ENCODE results near the gene CLPTM1L. TPM values are rescaled to one million over a fixed set of nuclear protein-coding genes. Genes with fewer than 3 reads are reported as not detected.

Gene CLPTM1L
- total RNA-seq, 4 donors from 2014 or later = 78.0 to 143 (median 104) TPM

DNA sequence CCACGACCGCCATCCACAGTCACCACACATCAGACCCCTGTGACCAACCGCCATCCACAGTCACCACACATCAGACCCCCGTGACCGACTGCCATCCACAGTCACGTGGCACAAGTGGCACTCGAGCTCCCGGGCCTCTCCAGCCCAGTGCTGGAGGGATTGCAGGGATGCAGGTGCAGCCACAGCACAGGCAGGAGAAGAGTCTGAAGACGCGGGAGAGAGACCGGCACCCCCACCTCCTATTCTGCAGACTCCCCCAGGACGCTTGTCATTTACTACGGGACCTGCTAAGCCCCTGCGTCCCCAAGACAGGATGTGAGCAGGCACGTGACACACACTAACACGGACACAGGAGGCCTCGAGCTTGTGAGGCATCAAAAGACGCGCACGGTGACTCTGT is 71.2 kb downstream of the CLPTM1L start:
- no peak for DNase-seq
- no peaks in the 10 kb centered on the region for H3K9me3 ChIP-seq
- WGBS, 2 donors (ENCODE audit: low coverage in 1 of 2) = 93 to 97% methylated on average over 12 to 20 of the region's 20 CpGs
- no peaks in the 10 kb centered on the region for H3K4me1 ChIP-seq
- TF ChIP-seq, protein P1, sequence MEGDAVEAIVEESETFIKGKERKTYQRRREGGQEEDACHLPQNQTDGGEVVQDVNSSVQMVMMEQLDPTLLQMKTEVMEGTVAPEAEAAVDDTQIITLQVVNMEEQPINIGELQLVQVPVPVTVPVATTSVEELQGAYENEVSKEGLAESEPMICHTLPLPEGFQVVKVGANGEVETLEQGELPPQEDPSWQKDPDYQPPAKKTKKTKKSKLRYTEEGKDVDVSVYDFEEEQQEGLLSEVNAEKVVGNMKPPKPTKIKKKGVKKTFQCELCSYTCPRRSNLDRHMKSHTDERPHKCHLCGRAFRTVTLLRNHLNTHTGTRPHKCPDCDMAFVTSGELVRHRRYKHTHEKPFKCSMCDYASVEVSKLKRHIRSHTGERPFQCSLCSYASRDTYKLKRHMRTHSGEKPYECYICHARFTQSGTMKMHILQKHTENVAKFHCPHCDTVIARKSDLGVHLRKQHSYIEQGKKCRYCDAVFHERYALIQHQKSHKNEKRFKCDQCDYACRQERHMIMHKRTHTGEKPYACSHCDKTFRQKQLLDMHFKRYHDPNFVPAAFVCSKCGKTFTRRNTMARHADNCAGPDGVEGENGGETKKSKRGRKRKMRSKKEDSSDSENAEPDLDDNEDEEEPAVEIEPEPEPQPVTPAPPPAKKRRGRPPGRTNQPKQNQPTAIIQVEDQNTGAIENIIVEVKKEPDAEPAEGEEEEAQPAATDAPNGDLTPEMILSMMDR (IDR thresholded peaks at IDR 0.05) = no peak
- no peak for TF ChIP-seq POLR2A (IDR thresholded peaks at IDR 0.05)
- TF ChIP-seq POLR2AphosphoS5 (IDR thresholded peaks at IDR 0.05) = no peak
- TF ChIP-seq EP300 (IDR thresholded peaks at IDR 0.05; ENCODE audit: low read depth) = no peak
- H3K36me3 ChIP-seq = no peaks in the 10 kb centered on the region
- no peak overlapping the region for H3K27ac ChIP-seq
- intact Hi-C loops (cut with DNase I; ENCODE audit: low total_unique reads) (no loop called here), in situ Hi-C loops (cut with MboI; ENCODE audit: low pct_ligation_motif_present in 1 of 4, low pct_unique_long_range_greater_than_20kb in 1 of 4, low sequenced_read_pairs in 3 of 4) (no loop called here)
- no peaks in the 10 kb centered on the region for H3K27me3 ChIP-seq
- H3K4me3 ChIP-seq = no peak overlapping the region

DNA sequence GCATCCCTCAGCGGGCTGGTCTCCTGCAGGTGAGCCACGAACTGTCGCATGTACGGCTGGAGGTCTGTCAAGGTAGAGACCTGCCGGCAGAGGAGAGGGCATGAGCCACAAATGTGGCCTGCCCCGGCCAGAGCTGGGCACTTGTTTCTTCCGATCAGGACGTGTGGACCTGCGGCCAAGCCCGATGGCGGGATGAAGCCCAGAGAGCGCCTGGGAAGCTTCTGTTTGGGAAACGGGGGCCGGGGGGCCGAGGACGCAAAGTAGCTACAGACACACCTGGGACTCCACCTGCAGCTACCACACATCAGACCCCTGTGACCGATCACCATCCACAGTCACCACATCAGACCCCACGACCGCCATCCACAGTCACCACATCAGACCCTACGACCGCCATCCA is 72.7 kb downstream of the CLPTM1L start:
- no peak overlapping the region for H3K4me3 ChIP-seq
- H3K36me3 ChIP-seq = no peaks in the 10 kb centered on the region
- intact Hi-C loops (cut with DNase I; ENCODE audit: low total_unique reads) (no loop called here), in situ Hi-C loops (cut with MboI; ENCODE audit: low pct_ligation_motif_present in 1 of 4, low pct_unique_long_range_greater_than_20kb in 1 of 4, low sequenced_read_pairs in 3 of 4) (no loop called here)
- no peak for DNase-seq
- 96% methylated on average over 19 of the region's 21 CpGs; no CpG with 5 or more reads in 1 of the 2 donors for WGBS, 2 donors (ENCODE audit: low coverage in 1 of 2)
- no peak for TF ChIP-seq EP300 (IDR thresholded peaks at IDR 0.05; ENCODE audit: low read depth)
- TF ChIP-seq POLR2A (IDR thresholded peaks at IDR 0.05) = no peak
- TF ChIP-seq POLR2AphosphoS5 (IDR thresholded peaks at IDR 0.05) = no peak
- TF ChIP-seq, protein P1 (IDR thresholded peaks at IDR 0.05) = no peak
- H3K4me1 ChIP-seq = no peaks in the 10 kb centered on the region
- H3K27ac ChIP-seq = no peak overlapping the region
- no peaks in the 10 kb centered on the region for H3K27me3 ChIP-seq
- no peaks in the 10 kb centered on the region for H3K9me3 ChIP-seq

DNA sequence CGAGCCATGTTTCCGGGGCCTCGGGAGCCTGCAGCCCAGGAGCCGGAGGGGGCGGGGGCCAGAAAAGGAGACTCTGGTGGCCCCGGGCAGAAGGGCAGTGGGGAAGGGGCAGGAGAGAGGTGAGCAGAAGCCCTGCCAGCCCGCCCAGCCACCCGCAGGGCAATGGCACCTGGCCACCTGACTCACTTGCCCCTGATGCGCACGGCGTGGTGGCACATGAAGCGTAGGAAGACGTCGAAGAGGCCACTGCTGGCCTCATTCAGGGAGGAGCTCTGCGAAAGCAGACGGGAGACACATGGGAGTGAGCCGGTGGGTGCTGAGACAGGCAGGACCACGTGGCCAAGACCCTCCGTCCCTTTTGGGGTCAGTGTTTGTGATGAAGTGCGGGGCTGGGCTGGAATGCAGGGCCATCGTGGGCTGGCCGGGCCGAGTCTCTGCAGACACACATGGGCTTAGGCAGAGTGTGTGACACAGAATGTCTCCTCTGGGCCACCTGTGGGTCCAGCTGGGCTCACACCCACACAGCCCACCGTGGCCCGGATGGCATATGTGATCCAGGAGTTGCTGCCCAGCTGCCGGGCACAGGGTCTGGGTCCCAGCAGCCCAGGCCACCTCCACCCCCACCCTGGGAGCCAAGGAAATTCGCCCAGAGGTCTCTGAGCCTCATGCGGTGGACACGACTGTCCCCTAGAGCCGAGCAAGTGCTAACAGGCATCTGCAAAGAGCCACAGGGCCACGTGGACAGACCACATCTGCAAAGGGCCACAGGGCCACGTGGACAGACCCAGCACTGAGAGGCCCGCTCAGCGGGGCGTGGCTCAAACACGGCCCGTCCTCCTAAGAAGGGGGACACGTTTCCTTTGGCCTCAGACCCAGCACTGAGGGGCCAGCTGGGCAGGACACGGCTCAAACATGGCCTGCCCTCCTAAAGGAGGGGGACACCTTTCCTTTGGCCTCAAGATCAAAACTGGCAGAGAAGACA is 73.7 kb downstream of the CLPTM1L start:
- Histone ChIP-seq H3K4me1 (no peaks in the 10 kb centered on the region), H3K27ac (no peak overlapping the region), H3K36me3 (no peaks in the 10 kb centered on the region), H3K9me3 (no peaks in the 10 kb centered on the region), H3K4me3 (no peak overlapping the region), H3K27me3 (no peaks in the 10 kb centered on the region)
- intact Hi-C loops (cut with DNase I; ENCODE audit: low total_unique reads) (no loop called here), in situ Hi-C loops (cut with MboI; ENCODE audit: low pct_ligation_motif_present in 1 of 4, low pct_unique_long_range_greater_than_20kb in 1 of 4, low sequenced_read_pairs in 3 of 4) (no loop called here)
- DNase-seq = no peak
- TF ChIP-seq POLR2AphosphoS5 (IDR thresholded peaks at IDR 0.05) = no peak
- TF ChIP-seq POLR2A (IDR thresholded peaks at IDR 0.05) = no peak
- TF ChIP-seq, protein P1 (IDR thresholded peaks at IDR 0.05) = no peak
- no peak for TF ChIP-seq EP300 (IDR thresholded peaks at IDR 0.05; ENCODE audit: low read depth)
- WGBS, 2 donors (ENCODE audit: low coverage in 1 of 2) = 81 to 93% methylated on average over 4 to 39 of the region's 39 CpGs

DNA sequence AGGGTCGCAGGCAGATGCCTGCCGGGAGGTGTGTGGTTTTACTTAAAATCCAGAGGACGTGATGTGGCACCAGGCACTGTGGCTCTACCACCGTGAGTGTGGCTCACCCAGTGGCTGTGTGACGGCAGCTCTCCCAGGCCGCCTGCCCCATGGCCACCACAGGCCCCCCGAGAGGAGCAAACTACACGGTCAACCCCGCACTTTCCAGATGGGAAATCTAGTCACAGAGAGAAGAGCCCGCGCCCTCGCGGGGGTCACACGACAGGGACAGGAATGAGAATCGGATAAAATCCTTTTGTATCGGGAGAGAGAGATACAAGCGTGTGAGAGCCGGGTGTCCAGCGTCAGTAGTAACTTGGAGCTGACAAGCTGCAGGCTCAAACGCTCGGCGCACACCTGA is 74.5 kb downstream of the CLPTM1L start:
- Histone ChIP-seq H3K9me3 (no peaks in the 10 kb centered on the region), H3K27ac (no peak overlapping the region), H3K36me3 (no peaks in the 10 kb centered on the region), H3K4me1 (no peaks in the 10 kb centered on the region), H3K4me3 (no peak overlapping the region), H3K27me3 (no peaks in the 10 kb centered on the region)
- no peak for DNase-seq
- in situ Hi-C loops (cut with MboI; ENCODE audit: low pct_ligation_motif_present in 1 of 4, low pct_unique_long_range_greater_than_20kb in 1 of 4, low sequenced_read_pairs in 3 of 4) (no loop called here), intact Hi-C loops (cut with DNase I; ENCODE audit: low total_unique reads) (no loop called here)
- TF ChIP-seq, protein P1 (IDR thresholded peaks at IDR 0.05) = no peak
- no peak for TF ChIP-seq EP300 (IDR thresholded peaks at IDR 0.05; ENCODE audit: low read depth)
- TF ChIP-seq POLR2A (IDR thresholded peaks at IDR 0.05) = no peak
- no peak for TF ChIP-seq POLR2AphosphoS5 (IDR thresholded peaks at IDR 0.05)
- WGBS, 2 donors (ENCODE audit: low coverage in 1 of 2) = 90 to 94% methylated on average over 2 to 22 of the region's 22 CpGs

Measured in transverse colon (tissue), 4 donors.